GM12864 (cell line): ENCODE results near the gene PASD1.

Experiments
- DNase-seq: peaks from one replicate; pipeline ENCODE4 v3.0.0-alpha.2; 2011; ENCODE audit warnings: low read depth
- H3K4me3 ChIP-seq: 2 replicates; pipeline ENCODE4 v1.5.1; 2011; ENCODE audit warnings: mild to moderate bottlenecking, low read depth, low read length, control low read depth
- CTCF ChIP-seq: IDR thresholded peaks from 2 replicates; pipeline ENCODE4 v1.5.1; 2011; ENCODE audit warnings: low read depth, mild to moderate bottlenecking, moderate library complexity, low read length, control low read depth, inconsistent platforms; ENCODE audit errors: missing control alignments

The PASD1 gene

GRCh38 chrX:151563449-151563848 lies at the start of gene PASD1:
TSS of gene PASD1 (plus strand) at chrX:151563675. CDS start at chrX:151601554, 37,879 bp downstream.
- TF ChIP-seq CTCF: no peak
- DNase-seq: no peak

GRCh38 chrX:151515237-151515636 lies 48.2 kb upstream of the PASD1 start:
- no peak for DNase-seq
- H3K4me3 ChIP-seq: no peak overlapping the region
- TF ChIP-seq CTCF: no peak

More at GRCh38 chrX:151563449-151563848, at the start of gene PASD1:
- H3K4me3 ChIP-seq: no peak within 1 kb of the TSS

GRCh38 chrX:151516538-151517187 lies 46.8 kb upstream of the PASD1 start:
- no peak for DNase-seq
- H3K4me3 ChIP-seq: no peak overlapping the region
- no peak for TF ChIP-seq CTCF

GRCh38 chrX:151517421-151517820 lies 46.1 kb upstream of the PASD1 start:
- no peak for TF ChIP-seq CTCF
- DNase-seq: no peak
- H3K4me3 ChIP-seq: no peak overlapping the region

GRCh38 chrX:151523351-151523750 lies 40.1 kb upstream of the PASD1 start:
- H3K4me3 ChIP-seq: no peak overlapping the region
- no peak for TF ChIP-seq CTCF
- no peak for DNase-seq

GRCh38 chrX:151536571-151536970 lies 26.9 kb upstream of the PASD1 start:
- TF ChIP-seq CTCF: no peak
- no peak overlapping the region for H3K4me3 ChIP-seq
- no peak for DNase-seq

- TF ChIP-seq CTCF: no peak
- no peak overlapping the region for H3K4me3 ChIP-seq
- DNase-seq: no peak
Measured at GRCh38 chrX:151537572-151537971, 25.9 kb upstream of the PASD1 start.
